Measurements from ENCODE around the gene RTN4.
A peak's percentile ranks its signal among the peaks of the same experiment; 100 is the strongest.

RTN4 gene

GRCh38 chr2:55038428-55038827 is 11.8 kb downstream of the RTN4 start:
- DNase-seq (ENCODE audit: low spot score) = no peak

DNA sequence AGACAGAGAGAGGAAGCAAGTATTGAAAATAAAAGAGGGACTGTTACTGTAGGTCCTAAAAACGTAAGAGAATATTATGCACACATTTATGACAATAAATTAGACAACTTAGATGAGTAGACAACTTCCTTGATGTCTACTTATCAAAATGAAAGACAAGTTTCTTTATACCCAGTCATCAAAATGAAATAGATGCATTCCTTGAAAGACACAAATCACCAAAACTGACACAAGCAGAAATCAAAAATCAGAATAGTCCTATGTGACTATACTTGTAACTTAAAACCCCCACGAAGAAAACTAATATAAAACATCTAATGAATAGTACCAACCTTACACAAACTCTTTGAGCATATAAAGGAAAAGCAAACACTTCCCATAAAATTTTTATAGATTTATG is 14.5 kb downstream of the RTN4 start:
- DNase-seq (ENCODE audit: low spot score) = no peak

GRCh38 chr2:55033921-55034320 is 16.3 kb downstream of the RTN4 start:
- DNase-seq (ENCODE audit: low spot score) = no peak

- no peak for DNase-seq (ENCODE audit: low spot score)
These were observed 17.0 kb downstream of the RTN4 start for GRCh38 chr2:55033076-55033742.

- no peak for DNase-seq (ENCODE audit: low spot score)
These were observed 18.7 kb downstream of the RTN4 start for GRCh38 chr2:55031505-55031904.

DNA sequence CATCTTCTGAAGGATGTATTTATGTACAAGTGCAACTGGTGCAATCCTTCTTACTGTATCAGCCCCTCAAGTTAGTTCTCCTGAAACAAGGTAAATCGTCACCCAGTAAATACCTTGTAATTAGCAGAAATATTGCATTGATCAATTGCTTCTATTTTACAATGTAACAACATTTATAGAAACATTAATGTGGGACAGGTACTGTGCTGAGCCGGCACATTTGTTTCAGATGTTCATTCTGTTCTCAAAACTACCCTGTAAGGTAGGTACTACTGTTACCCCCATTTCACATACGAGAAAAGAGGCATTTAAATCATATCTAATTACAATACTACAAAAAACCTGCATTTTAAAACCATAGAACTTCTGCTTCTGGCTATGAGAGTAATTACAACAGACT is 19.5 kb downstream of the RTN4 start:
- DNase-seq (ENCODE audit: low spot score) = no peak

DNA sequence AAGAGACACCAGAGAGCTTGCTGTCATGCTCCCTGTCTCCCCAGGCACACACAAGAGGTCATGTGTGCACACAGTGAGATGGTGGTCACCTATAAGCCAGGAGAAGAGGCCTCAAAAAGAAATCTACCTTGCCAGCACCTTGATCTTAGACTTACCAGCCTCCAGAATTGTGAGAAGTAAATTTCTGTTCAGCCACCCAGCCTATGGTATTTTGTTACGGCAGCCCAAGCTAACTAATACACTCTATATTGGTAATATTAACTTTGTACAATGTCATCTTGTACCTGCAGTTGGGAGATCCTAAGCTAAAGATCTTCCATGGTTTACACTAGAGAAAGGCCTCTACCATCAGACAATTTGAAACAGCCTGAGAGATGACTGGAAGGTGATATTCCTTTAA is 21.2 kb downstream of the RTN4 start:
- no peak for DNase-seq (ENCODE audit: low spot score)

- DNase-seq (ENCODE audit: low spot score) = no peak
These were observed 23.0 kb downstream of the RTN4 start for GRCh38 chr2:55027226-55027625.

DNA sequence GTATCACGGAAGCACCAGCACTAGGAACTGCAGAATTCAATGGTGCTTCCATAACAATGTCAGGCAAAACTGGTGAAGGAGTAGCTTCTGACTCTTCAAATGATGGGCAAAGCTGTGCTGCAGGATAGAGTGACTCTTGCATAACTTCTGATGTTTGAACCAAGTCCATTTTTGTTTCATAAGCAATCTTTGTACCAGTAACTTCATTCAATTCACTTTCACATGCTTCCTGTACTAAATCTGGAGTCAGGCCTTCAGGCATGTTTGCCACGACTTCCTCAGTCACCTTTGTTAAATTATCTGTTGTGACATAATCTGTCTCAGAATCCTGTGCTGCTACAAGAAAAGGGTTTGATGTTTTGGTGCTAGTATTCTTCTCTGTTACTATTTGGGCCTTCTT is 24.0 kb downstream of the RTN4 start:
- DNase-seq (ENCODE audit: low spot score) = no peak

DNA sequence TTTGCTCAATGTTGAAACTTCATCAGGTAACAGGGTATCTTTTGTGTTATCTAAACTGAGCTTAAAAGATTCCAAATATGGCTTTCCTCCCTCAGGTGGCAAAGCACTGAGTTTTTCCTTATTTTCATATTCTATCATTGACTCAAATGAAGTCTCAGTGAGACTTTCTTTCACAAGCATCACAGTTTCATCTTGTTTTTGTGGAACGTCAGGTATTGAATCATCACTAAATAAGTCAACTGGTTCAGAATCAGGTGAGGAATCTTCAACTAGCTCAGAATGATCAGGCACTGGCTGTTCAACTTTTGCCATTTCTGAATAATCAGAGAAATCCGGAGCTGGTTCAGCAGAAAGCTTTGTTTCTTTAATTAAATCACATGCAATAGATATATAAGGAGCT is 24.6 kb downstream of the RTN4 start:
- no peak for DNase-seq (ENCODE audit: low spot score)

GRCh38 chr2:55025082-55025481 is 25.2 kb downstream of the RTN4 start:
- DNase-seq (ENCODE audit: low spot score) = no peak

DNA sequence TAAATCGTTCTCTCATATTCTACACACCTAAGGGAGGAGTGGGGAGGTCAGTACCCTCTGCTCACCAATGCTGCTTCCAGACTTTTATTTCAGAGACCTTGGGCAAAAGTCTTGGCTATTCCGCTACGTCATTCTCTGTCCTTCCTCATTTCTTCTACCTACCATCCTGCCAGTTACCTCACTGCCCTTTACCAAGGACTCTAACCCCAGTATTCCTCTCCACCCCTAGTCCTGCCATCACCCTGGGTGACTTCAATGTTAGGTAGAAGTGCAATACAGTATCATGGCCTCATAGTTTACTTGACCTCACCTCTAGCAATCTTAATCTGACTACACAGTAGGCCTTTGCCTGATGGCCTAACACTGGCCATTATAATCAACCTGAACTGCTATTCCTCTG is 27.8 kb downstream of the RTN4 start:
- no peak for DNase-seq (ENCODE audit: low spot score)

GRCh38 chr2:55019526-55020258 is 30.6 kb downstream of the RTN4 start:
- no peak for DNase-seq (ENCODE audit: low spot score)

DNA sequence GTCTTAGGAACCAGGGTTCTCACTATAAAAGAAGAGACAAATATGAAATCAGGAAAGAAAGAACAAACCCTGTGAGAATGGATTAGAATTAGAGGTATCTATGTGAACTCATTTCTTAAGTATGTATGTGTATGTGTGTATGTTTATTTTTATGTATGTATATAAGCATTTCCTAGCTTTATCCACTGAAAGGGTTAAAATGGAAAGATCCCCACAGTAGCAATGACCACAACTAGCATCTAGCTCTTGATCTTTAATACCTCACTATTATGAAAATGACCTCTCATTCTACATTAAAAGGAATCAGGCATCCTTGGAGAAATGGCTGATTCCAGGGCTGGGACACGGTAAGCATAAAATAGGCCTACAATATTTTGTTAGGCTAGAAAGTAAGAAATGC is 31.6 kb downstream of the RTN4 start:
- no peak for DNase-seq (ENCODE audit: low spot score)

GRCh38 chr2:55017880-55018279 is 32.4 kb downstream of the RTN4 start:
- no peak for DNase-seq (ENCODE audit: low spot score)

DNA sequence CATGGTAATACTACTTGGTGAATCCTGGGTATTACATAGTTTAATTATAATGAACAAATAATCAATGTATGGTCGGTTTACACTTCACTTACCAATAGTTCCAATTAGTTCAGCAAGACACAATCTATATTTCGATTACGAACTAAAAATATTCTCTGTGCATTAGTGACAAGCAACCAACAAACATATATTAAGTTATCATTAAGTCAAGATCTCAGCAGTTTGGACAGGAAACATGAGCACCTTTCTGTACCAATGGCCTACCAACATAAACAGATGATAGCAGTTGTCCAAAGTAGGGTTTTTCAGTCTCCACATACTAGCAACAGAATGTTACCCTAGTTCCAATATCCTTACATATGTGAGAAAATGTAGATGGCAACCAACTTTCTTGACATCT is 32.8 kb downstream of the RTN4 start:
- no peak for DNase-seq (ENCODE audit: low spot score)

GRCh38 chr2:55014962-55015939 is 35.0 kb downstream of the RTN4 start:
- DNase-seq (ENCODE audit: low spot score) = peak; percentile 86

DNA sequence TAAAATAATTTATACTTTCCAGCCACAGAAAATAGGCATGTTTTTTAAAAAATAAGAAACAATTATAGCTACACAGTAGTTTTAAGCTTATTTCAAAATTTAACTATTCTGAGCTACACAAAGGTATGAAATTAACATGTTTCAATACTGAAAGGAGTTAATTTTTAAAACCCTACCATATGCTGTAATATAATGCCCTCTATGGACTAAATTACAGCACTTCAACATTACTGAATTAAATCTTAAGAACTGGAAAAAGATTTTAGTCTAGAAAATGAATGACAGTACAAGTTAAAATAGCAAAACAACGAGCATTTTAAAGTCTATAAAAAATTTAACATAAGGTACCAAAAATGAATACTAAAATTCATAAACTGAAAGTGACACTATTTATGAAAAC is 36.3 kb downstream of the RTN4 start:
- no peak for DNase-seq (ENCODE audit: low spot score)

GRCh38 chr2:55012672-55013484 is 37.4 kb downstream of the RTN4 start:
- DNase-seq (ENCODE audit: low spot score) = no peak

DNA sequence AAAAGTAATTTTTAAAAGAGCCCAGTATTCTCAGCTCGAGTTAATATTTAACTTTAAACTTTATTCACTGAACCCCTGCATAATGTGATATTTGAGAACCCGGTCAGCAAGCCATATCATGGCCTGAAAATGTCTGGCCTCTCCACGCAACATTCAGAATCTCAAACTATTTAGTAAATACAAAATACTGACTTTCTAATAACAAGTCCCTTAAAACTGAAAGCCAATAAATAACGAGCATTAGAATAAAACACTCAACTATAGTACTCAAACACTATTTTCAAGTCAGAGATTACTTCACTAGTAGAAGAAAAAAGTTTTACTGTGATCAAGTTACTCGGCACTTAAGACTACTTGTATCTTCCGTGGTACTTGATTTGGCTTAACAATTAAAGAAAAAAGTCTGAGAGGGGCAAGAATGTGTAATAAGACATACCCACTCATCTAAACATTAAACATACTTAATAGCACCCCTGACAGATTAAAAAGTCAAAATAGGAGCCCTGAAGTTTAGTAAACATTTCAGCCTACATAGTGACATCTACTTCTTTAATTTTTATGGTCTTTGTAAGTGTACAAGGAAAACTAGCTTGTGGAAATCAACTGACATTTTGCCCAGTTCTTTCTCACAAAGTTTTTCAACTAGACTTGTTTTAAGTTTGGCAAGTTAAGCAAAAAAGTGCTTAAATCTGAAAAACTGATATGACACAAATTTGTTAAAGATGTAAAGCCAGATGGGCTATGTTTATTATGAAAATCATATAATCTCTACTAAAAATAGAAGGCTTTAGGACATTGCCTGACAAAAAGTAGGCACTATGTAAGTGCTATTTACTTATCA is 38.2 kb downstream of the RTN4 start:
- peak; percentile 60 for DNase-seq (ENCODE audit: low spot score)

DNA sequence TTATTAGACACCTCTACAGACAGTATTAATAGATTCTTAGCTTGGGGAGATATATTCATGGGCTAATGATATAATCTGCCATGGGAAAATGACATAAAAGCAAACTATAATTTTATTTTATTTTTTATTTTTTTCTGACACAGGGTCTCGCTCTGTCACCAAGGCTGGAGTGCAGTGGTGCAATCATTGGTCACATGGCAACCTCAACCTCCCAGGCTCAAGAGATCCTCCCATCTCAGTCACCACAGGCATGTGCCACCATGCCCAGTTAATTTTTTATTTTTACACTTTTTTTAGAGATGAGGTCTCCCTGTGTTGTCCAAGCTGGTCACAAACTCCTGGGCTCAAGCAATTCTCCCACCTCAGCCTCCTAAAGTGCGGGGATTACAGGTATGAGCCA is 39.3 kb downstream of the RTN4 start:
- DNase-seq (ENCODE audit: low spot score) = peak; percentile 77

Measured in kidney tubule cell (primary cell).